K562 (cell line): ENCODE results near the gene FUBP3. TPM values are rescaled to one million over a fixed set of nuclear protein-coding genes. Genes with fewer than 3 reads are reported as not detected.

Experiments
- ARHGAP35 ChIP-seq: fragments of 450-650 bp; IDR thresholded peaks from 2 replicates; pipeline ENCODE4 v1.6.1; 2018; ENCODE audit not compliant: partially characterized antibody
- CREM ChIP-seq: IDR thresholded peaks from 2 replicates; pipeline ENCODE4 v1.6.1; 2014; ENCODE audit warnings: antibody characterized with exemption, low read depth
- FIP1L1 ChIP-seq: fragments of 200-400 bp; formaldehyde crosslinking; IDR thresholded peaks from 2 replicates; pipeline ENCODE4 v1.6.1; 2018; ENCODE audit warnings: mild to moderate bottlenecking, low read depth, low read length; ENCODE audit not compliant: poor library complexity, severe bottlenecking
- NELFE ChIP-seq: IDR thresholded peaks from 2 replicates; pipeline ENCODE4 v1.6.1; 2011; ENCODE audit warnings: mild to moderate bottlenecking; ENCODE audit not compliant: insufficient read depth, insufficient read length
- SUPT5H ChIP-seq: fragments of 450-650 bp; IDR thresholded peaks from 2 replicates; pipeline ENCODE4 v1.6.1; 2016
- XRCC4 ChIP-seq: IDR thresholded peaks from one replicate; pipeline ENCODE4 v1.6.1; 2011; ENCODE audit not compliant: insufficient read depth, insufficient read length; ENCODE audit errors: extremely low read depth
- ZNF239 ChIP-seq: fragments of 250-450 bp; sonication (Bioruptor Pico); IDR thresholded peaks from 2 replicates; pipeline ENCODE4 v1.4.0; 2020; ENCODE audit warnings: mild to moderate bottlenecking
- ZNF511 ChIP-seq: sonication (generic); formaldehyde crosslinking; IDR thresholded peaks from 2 replicates; pipeline ENCODE4 v1.8.0; 2022; ENCODE audit warnings: mild to moderate bottlenecking, missing genetic modification reagents
- ZNF696 ChIP-seq: fragments of 250-450 bp; sonication (Bioruptor Pico); conservative IDR thresholded peaks from 2 replicates; pipeline ENCODE4 v1.4.0; 2020; ENCODE audit warnings: mild to moderate bottlenecking, moderate library complexity
- polyA plus RNA-seq, 8 experiments: library from polyadenylated mRNA; depleted of rRNA in 4 of 8; stranded (reverse) in 5 of 8; unstranded in 3 of 8; fragments of >200 nt; fragmentation: Nextera tagmentation in 2 of 8; fragmentation: Illumina TruSeq in 1 of 8; extraction: Ambion mirVana in 2 of 8; extraction: Trizol in 1 of 8; gene quantifications; 2 replicates each; pipeline versions ENCODE4 v1.2.1 to v1.2.3, GENCODE V29; 2011 to 2014; ENCODE audit warnings: inconsistent platforms in 1 of 8, missing spikeins in 1 of 8
- total RNA-seq, 7 experiments: library from RNA; depleted of rRNA in 6 of 7; stranded (reverse); fragments of >200 nt in 6 of 7; fragmentation: Illumina TruSeq in 2 of 7; extraction: Trizol in 2 of 7; gene quantifications; 2 replicates each; pipeline versions ENCODE4 v1.2.1 to v1.2.3, GENCODE V29; 2011 to 2021; ENCODE audit warnings: low replicate concordance in 1 of 7
- TF ChIP-seq, protein P1 (sequence below): fragments of 250-450 bp; sonication (Bioruptor Pico); IDR thresholded peaks from 2 replicates; pipeline ENCODE4 v1.9.0; 2021; ENCODE audit warnings: mild to moderate bottlenecking, inconsistent platforms
- TF ChIP-seq, protein P2 (sequence below): IDR thresholded peaks from 2 replicates; pipeline ENCODE4 v1.6.1; 2012; ENCODE audit warnings: low read depth, low read length, improper control_type of control experiment, borderline replicate concordance
- TF ChIP-seq, protein P3 (sequence below): fragments of 450-650 bp; IDR thresholded peaks from one replicate; pipeline ENCODE4 v1.6.1; 2018; ENCODE audit warnings: mild to moderate bottlenecking, moderate library complexity; ENCODE audit not compliant: partially characterized antibody
- TF ChIP-seq, protein P4 (sequence below): fragments of 200-800 bp; sonication (Bioruptor generic); IDR thresholded peaks from 2 replicates; pipeline ENCODE4 v1.6.1; 2017; ENCODE audit warnings: missing genetic modification characterization, missing compliant biosample characterization

The FUBP3 gene
- total and polyA plus RNA-seq, 9 of the 15 experiments (the other 6 are each of a cell fraction or from before 2014, with no cell fraction given), result 3.0 to 64.0 (median 48.1) TPM

DNA sequence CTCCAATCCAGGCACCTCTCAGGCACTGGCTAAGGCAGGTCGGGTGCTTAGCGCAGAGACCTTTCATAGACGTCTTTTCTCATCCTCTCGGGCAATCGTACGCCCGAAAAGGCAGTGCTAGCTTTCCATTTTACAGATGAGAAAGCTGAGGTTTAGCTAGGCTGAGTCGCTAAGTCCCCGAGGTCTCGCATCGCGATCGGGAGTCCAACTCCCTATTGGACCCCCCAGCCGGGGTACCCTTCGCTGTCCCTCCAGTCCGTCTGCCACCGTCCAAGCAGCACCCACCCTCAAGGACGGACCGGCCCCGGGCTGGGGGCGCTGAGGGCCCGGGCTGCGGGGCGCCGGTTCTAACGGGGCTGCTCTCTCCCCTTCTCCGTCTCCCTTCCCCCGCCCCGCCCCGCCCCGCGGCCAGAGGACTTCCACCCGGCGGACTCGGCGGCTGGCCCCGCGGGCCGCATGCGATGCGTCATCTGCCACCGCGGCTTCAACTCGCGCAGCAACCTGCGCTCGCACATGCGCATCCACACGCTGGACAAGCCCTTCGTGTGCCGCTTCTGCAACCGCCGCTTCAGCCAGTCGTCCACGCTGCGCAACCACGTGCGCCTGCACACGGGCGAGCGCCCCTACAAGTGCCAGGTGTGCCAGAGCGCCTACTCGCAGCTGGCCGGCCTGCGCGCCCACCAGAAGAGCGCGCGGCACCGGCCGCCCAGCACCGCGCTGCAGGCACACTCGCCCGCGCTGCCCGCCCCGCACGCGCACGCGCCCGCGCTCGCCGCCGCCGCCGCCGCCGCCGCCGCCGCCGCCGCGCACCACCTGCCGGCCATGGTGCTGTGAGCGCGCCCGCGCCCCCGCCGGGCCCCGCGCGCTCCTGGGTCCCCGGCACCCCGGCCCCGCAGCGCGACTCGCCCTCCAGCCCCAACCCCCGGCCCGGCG, 101.7 kb downstream of the FUBP3 start (continued):
- TF ChIP-seq, protein P1, sequence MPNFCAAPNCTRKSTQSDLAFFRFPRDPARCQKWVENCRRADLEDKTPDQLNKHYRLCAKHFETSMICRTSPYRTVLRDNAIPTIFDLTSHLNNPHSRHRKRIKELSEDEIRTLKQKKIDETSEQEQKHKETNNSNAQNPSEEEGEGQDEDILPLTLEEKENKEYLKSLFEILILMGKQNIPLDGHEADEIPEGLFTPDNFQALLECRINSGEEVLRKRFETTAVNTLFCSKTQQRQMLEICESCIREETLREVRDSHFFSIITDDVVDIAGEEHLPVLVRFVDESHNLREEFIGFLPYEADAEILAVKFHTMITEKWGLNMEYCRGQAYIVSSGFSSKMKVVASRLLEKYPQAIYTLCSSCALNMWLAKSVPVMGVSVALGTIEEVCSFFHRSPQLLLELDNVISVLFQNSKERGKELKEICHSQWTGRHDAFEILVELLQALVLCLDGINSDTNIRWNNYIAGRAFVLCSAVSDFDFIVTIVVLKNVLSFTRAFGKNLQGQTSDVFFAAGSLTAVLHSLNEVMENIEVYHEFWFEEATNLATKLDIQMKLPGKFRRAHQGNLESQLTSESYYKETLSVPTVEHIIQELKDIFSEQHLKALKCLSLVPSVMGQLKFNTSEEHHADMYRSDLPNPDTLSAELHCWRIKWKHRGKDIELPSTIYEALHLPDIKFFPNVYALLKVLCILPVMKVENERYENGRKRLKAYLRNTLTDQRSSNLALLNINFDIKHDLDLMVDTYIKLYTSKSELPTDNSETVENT (CRISPR knock-in tag), result peak; percentile 84; the same call in 1 of the 2 replicates
- TF ChIP-seq, protein P2, sequence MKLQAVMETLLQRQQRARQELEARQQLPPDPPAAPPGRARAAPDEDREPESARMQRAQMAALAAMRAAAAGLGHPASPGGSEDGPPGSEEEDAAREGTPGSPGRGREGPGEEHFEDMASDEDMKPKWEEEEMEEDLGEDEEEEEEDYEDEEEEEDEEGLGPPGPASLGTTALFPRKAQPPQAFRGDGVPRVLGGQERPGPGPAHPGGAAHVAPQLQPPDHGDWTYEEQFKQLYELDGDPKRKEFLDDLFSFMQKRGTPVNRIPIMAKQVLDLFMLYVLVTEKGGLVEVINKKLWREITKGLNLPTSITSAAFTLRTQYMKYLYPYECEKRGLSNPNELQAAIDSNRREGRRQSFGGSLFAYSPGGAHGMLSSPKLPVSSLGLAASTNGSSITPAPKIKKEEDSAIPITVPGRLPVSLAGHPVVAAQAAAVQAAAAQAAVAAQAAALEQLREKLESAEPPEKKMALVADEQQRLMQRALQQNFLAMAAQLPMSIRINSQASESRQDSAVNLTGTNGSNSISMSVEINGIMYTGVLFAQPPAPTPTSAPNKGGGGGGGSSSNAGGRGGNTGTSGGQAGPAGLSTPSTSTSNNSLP, result no peak
- TF ChIP-seq ZNF239 (CRISPR knock-in tag), result no peak
- TF ChIP-seq XRCC4, result no peak
- TF ChIP-seq ZNF696, result no peak
- TF ChIP-seq NELFE, result no peak
- peak; percentile 71 for TF ChIP-seq FIP1L1
- TF ChIP-seq SUPT5H, result peak; percentile 39
- TF ChIP-seq, protein P3, sequence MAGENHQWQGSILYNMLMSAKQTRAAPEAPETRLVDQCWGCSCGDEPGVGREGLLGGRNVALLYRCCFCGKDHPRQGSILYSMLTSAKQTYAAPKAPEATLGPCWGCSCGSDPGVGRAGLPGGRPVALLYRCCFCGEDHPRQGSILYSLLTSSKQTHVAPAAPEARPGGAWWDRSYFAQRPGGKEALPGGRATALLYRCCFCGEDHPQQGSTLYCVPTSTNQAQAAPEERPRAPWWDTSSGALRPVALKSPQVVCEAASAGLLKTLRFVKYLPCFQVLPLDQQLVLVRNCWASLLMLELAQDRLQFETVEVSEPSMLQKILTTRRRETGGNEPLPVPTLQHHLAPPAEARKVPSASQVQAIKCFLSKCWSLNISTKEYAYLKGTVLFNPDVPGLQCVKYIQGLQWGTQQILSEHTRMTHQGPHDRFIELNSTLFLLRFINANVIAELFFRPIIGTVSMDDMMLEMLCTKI, result no peak
- peak; percentile 90 for TF ChIP-seq CREM
- TF ChIP-seq, protein P4, sequence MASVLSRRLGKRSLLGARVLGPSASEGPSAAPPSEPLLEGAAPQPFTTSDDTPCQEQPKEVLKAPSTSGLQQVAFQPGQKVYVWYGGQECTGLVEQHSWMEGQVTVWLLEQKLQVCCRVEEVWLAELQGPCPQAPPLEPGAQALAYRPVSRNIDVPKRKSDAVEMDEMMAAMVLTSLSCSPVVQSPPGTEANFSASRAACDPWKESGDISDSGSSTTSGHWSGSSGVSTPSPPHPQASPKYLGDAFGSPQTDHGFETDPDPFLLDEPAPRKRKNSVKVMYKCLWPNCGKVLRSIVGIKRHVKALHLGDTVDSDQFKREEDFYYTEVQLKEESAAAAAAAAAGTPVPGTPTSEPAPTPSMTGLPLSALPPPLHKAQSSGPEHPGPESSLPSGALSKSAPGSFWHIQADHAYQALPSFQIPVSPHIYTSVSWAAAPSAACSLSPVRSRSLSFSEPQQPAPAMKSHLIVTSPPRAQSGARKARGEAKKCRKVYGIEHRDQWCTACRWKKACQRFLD (CRISPR knock-in tag), result peak; percentile 60; the same call in 1 of the 2 replicates
- TF ChIP-seq ZNF511 (CRISPR knock-in tag), result peak; percentile 94
- TF ChIP-seq ARHGAP35, result no peak
